Naive thymus-derived CD8-positive, alpha-beta T cell (primary cell): ENCODE results near the gene ITPRIPL2. TPM values are rescaled to one million over a fixed set of nuclear protein-coding genes. Genes with fewer than 3 reads are reported as not detected.

Experiments used
- ATAC-seq, 2 donors: fragments of 150-1000 bp; cut with Tn5 transposase in 1 of 2; sonication (Bioruptor Pico), chemical (Tn5 transposase) in 1 of 2; 1 replicate in 1 of 2; 2 replicates in 1 of 2; pipeline ENCODE4 v1.10.0; 2021; ENCODE audit warnings: mild to moderate bottlenecking in 2 of 2, moderate library complexity in 2 of 2
- POLR2A ChIA-PET: fragments of 350-600 bp; sonication (Branson Sonifier 250); formaldehyde crosslinking; loops from one replicate; lab custom pipeline; 2021; ENCODE audit warnings: antibody characterized with exemption; lab: Charles Lee
- DNase-seq, 10 donors: peaks; one replicate each; pipeline versions ENCODE4 v3.0.0 to v3.0.0-alpha.2; 2020 to 2022
- H3K27ac Mint-ChIP-seq, 10 donors: one replicate each; pipeline ENCODE4 v1.8.0; 2020 to 2022; ENCODE audit warnings: mild to moderate bottlenecking in 10 of 10, mixed read lengths in 10 of 10, moderate library complexity in 4 of 10, inconsistent platforms in 1 of 10
- H3K27me3 Mint-ChIP-seq, 5 donors: one replicate each; pipeline ENCODE4 v1.8.0; 2021 to 2022; ENCODE audit warnings: mixed read lengths in 5 of 5
- H3K36me3 Mint-ChIP-seq, 3 donors: one replicate each; pipeline ENCODE4 v1.8.0; 2020 to 2022; ENCODE audit warnings: mixed read lengths in 3 of 3, mild to moderate bottlenecking in 2 of 3, inconsistent platforms in 1 of 3
- H3K4me1 Mint-ChIP-seq, 4 donors: one replicate each; pipeline ENCODE4 v1.8.0; 2021 to 2022; ENCODE audit warnings: mixed read lengths in 4 of 4
- H3K4me3 Mint-ChIP-seq, 10 donors: one replicate each; pipeline ENCODE4 v1.8.0; 2020 to 2022; ENCODE audit warnings: mild to moderate bottlenecking in 10 of 10, mixed read lengths in 10 of 10, moderate library complexity in 6 of 10, inconsistent platforms in 1 of 10
- H3K9me3 Mint-ChIP-seq, 9 donors: one replicate each; pipeline ENCODE4 v1.8.0; 2020 to 2022; ENCODE audit warnings: mixed read lengths in 9 of 9, mild to moderate bottlenecking in 3 of 9, inconsistent platforms in 1 of 9, moderate library complexity in 1 of 9
- polyA plus RNA-seq, 3 donors: library from polyadenylated mRNA; unstranded; fragments of 300-500 nt; fragmentation: Illumina TruSeq; gene quantifications; one replicate each; pipeline ENCODE4 v1.2.3, GENCODE V29; 2021
- total RNA-seq, 8 experiments: library from RNA in 2 of 8; stranded (reverse) in 2 of 8; gene quantifications; one replicate each; pipeline ENCODE4 v1.2.3 and lab custom pipeline; 2021 to 2026

The ITPRIPL2 gene
- total and polyA plus RNA-seq, 5 experiments from 2014 or later = 0.13 to 0.23 (median 0.17) TPM; not detected in 1

DNA sequence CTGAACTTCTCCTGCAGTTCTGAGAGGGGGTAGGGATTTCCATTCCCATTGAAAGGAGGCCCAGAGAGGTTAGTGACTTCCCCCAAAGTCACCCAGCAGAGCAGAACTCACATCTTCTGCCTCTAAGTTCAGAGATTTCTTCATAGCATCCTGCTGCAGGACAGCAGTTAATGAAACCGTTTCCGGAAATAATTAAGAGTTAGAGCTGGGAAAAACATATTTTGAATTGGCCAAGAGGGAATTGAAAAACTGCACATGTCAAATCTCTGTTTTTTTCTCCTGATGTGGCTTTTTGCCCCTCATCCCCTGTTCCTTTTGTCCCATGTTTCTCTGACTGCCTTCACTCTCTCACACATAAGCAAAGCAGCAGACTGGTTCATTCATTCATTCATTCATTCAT, 26.6 kb downstream of the ITPRIPL2 start:
- POLR2A ChIA-PET = no interaction called here
- H3K36me3 Mint-ChIP-seq = no peaks in the 10 kb centered on the region
- ATAC-seq (no peak), DNase-seq (no peak)
- H3K9me3 Mint-ChIP-seq = no peaks in the 10 kb centered on the region
- no peak overlapping the region for H3K27ac Mint-ChIP-seq
- no peak overlapping the region for H3K4me3 Mint-ChIP-seq
- peaks cover 7 to 25% (median 13%) of the 10 kb centered on the region in 5 donors for H3K27me3 Mint-ChIP-seq
- no peaks in the 10 kb centered on the region for H3K4me1 Mint-ChIP-seq

DNA sequence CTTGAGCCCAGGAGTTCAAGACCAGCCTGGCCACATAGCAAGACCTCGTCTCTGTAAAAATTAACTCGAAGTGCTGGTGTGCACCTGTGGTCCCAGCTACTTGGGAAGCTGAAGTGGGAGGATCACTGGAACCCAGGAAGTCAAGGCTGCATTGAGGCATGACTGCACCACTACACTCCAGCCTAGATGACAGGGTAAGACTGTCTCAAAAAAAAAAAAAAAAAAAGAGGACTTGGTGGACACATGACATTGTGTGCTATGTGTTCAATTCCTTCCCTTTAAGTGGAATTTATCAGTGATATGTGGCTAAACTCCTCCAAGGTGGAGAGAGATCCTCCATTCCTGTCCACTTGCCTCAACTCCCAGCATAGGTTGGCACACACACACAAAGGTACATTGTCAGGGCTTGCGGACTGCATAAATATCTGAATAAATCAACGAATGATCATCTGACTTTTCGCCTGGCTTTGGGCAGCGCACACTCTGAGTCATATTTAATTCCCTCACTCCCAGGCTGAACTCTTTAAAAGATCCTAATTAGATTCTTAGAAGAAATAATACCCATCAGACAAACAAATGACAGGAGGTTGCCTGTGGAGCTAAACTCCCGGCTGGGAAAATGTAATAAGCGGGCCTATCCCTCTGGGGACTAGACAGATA, 29.3 kb downstream of the ITPRIPL2 start:
- peaks cover 10 to 25% (median 13%) of the 10 kb centered on the region in 5 donors for H3K27me3 Mint-ChIP-seq

GRCh38 chr16:19143599-19143956, 29.8 kb downstream of the ITPRIPL2 start:
- Mint-ChIP-seq H3K9me3 (peaks cover 0 to 14% (median 10%) of the 10 kb centered on the region in 9 donors), H3K36me3 (no peaks in the 10 kb centered on the region), H3K27ac (no peak overlapping the region), H3K27me3 (peaks cover 10 to 30% (median 14%) of the 10 kb centered on the region in 5 donors), H3K4me3 (no peak overlapping the region), H3K4me1 (no peaks in the 10 kb centered on the region)
- ATAC-seq (no peak), DNase-seq (no peak)
- POLR2A ChIA-PET = no interaction called here

More for the DNA sequence above, 29.3 kb downstream of the ITPRIPL2 start:
- POLR2A ChIA-PET = no interaction called here
- DNase-seq = no peak
- Mint-ChIP-seq H3K4me1 (no peaks in the 10 kb centered on the region), H3K4me3 (no peak overlapping the region), H3K36me3 (no peaks in the 10 kb centered on the region), H3K27ac (peak overlapping the region in 1 of 10 donors; percentile 31), H3K9me3 (peaks cover 0 to 10% (median 5%) of the 10 kb centered on the region in 9 donors)
- no peak for ATAC-seq

GRCh38 chr16:19145010-19145409, 31.2 kb downstream of the ITPRIPL2 start:
- Mint-ChIP-seq H3K36me3 (no peaks in the 10 kb centered on the region), H3K27ac (no peak overlapping the region), H3K4me1 (no peaks in the 10 kb centered on the region), H3K9me3 (peaks cover 0 to 20% (median 10%) of the 10 kb centered on the region in 9 donors), H3K4me3 (no peak overlapping the region), H3K27me3 (peaks cover 10 to 44% (median 19%) of the 10 kb centered on the region in 5 donors)
- POLR2A ChIA-PET = no interaction called here
- ATAC-seq (no peak), DNase-seq (no peak)

DNA sequence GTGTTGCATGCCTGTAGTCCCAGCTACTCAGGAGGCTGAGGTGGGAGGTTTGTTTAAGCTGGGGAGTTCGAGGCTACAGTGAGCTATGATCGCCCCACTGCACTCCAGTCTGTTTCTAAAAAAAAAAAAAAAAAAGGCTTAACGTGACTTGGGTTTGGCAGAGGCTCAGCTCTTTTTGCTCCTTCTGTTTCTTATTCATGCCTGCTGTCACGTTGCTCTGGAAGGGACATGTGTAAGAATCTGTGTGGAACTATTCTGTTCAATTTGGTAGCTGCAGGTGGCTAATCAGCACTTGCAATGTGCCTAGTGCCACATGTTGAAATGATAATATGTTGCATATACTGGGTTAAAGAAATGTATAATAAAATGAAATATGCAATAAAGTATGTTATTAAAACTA, 33.4 kb downstream of the ITPRIPL2 start:
- no peaks in the 10 kb centered on the region for H3K4me1 Mint-ChIP-seq
- H3K36me3 Mint-ChIP-seq = no peaks in the 10 kb centered on the region
- H3K27me3 Mint-ChIP-seq = peaks cover 12 to 50% (median 15%) of the 10 kb centered on the region in 5 donors
- ATAC-seq (no peak), DNase-seq (no peak)
- H3K27ac Mint-ChIP-seq = no peak overlapping the region
- POLR2A ChIA-PET = no interaction called here
- no peak overlapping the region for H3K4me3 Mint-ChIP-seq
- peaks cover 0 to 20% (median 10%) of the 10 kb centered on the region in 9 donors for H3K9me3 Mint-ChIP-seq

GRCh38 chr16:19147627-19148026, 33.9 kb downstream of the ITPRIPL2 start:
- no peak overlapping the region for H3K27ac Mint-ChIP-seq
- DNase-seq (no peak), ATAC-seq (no peak)
- no peak overlapping the region for H3K4me3 Mint-ChIP-seq
- POLR2A ChIA-PET = no interaction called here
- H3K36me3 Mint-ChIP-seq = no peaks in the 10 kb centered on the region
- H3K27me3 Mint-ChIP-seq = peaks cover 12 to 50% (median 17%) of the 10 kb centered on the region in 5 donors
- H3K4me1 Mint-ChIP-seq = no peaks in the 10 kb centered on the region
- H3K9me3 Mint-ChIP-seq = peaks cover 0 to 20% (median 10%) of the 10 kb centered on the region in 9 donors

DNA sequence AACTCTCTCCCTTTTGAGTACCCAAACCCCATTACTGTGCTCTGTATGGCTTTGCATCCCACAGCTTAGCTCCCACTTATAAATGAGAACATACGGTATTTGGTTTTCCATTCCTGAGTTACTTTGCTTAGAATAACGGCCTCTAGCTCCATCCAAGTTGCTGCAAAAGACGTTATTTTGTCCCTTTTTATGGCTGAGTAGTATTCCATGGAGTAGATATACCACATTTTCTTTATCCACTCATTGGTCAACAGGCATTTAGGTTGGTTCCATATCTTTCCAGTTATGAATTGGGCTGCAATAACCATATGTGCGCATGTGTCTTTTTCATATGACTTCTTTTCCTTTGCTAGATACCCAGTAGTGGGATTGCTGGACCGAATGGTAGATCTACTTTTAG, 34.4 kb downstream of the ITPRIPL2 start:
- peaks cover 0 to 20% (median 10%) of the 10 kb centered on the region in 9 donors for H3K9me3 Mint-ChIP-seq
- no peak for ATAC-seq

GRCh38 chr16:19151310-19151709, 37.5 kb downstream of the ITPRIPL2 start:
- H3K36me3 Mint-ChIP-seq = no peaks in the 10 kb centered on the region
- POLR2A ChIA-PET = no interaction called here
- peaks cover 0 to 2% (median 0%) of the 10 kb centered on the region in 4 donors for H3K4me1 Mint-ChIP-seq
- H3K27ac Mint-ChIP-seq = no peak overlapping the region
- H3K9me3 Mint-ChIP-seq = peaks cover 0 to 20% (median 10%) of the 10 kb centered on the region in 9 donors
- no peak overlapping the region for H3K4me3 Mint-ChIP-seq
- no peak for ATAC-seq
- peaks cover 7 to 38% (median 14%) of the 10 kb centered on the region in 5 donors for H3K27me3 Mint-ChIP-seq
- DNase-seq = no peak

More for the DNA sequence above, 34.4 kb downstream of the ITPRIPL2 start:
- Mint-ChIP-seq H3K27ac (no peak overlapping the region), H3K4me3 (no peak overlapping the region), H3K36me3 (no peaks in the 10 kb centered on the region), H3K4me1 (no peaks in the 10 kb centered on the region), H3K27me3 (peaks cover 10 to 50% (median 16%) of the 10 kb centered on the region in 5 donors)
- POLR2A ChIA-PET = no interaction called here
- DNase-seq = no peak

DNA sequence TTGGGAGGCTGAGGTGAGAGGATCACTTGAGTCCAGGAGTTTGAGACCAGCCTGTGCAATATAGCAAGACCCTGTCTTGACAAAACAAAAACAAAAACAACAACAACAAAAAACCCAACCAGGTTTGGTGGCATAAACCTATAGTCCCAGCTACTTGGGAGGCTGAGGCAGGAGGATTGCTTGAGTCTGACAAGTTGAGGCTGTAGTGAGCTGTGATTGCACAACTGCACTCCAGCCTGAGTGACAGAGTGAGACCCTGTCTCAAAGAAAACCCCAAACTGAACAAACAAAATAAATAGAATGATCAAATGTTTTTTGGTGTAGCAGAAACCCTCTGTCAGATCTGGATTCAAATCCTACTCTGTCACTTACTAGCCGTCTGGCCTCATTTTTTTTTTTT, 38.3 kb downstream of the ITPRIPL2 start:
- H3K36me3 Mint-ChIP-seq = no peaks in the 10 kb centered on the region
- peaks cover 4 to 38% (median 14%) of the 10 kb centered on the region in 5 donors for H3K27me3 Mint-ChIP-seq
- no peak overlapping the region for H3K4me3 Mint-ChIP-seq
- POLR2A ChIA-PET = no interaction called here
- no peak overlapping the region for H3K27ac Mint-ChIP-seq
- peaks cover 0 to 2% (median 0%) of the 10 kb centered on the region in 4 donors for H3K4me1 Mint-ChIP-seq
- ATAC-seq = no peak
- peaks cover 0 to 21% (median 9%) of the 10 kb centered on the region in 9 donors for H3K9me3 Mint-ChIP-seq
- no peak for DNase-seq

- H3K36me3 Mint-ChIP-seq = no peaks in the 10 kb centered on the region
- no peak for ATAC-seq
- no peak for DNase-seq
- H3K9me3 Mint-ChIP-seq = peaks cover 0 to 9% (median 4%) of the 10 kb centered on the region in 9 donors
- POLR2A ChIA-PET = no interaction called here
- H3K4me3 Mint-ChIP-seq = no peak overlapping the region
- peak overlapping the region in 1 of 10 donors; percentile 43 for H3K27ac Mint-ChIP-seq
- H3K4me1 Mint-ChIP-seq = peaks cover 0 to 2% (median 0%) of the 10 kb centered on the region in 4 donors
- H3K27me3 Mint-ChIP-seq = peaks cover 5 to 38% (median 9%) of the 10 kb centered on the region in 5 donors
Observed at GRCh38 chr16:19153876-19154275, 40.1 kb downstream of the ITPRIPL2 start.

DNA sequence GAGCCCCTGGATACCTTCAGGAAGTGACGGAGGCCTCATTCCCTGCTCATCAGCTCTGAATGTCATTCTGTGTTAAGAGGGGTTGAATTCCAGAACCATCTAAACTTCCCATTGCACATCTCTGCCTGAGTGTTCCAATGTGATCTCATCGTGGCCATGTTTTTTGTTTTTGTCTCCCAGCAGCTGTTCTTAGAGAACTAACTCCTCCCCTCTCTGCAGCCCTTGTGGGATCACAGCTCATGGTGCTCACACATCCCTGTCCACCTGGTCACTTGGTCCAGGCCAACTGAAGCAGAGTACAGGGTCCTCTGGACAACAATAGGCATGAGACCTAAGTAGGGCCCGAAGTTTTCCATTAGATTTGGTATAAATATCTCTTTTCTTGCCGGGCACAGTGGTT, 48.3 kb downstream of the ITPRIPL2 start:
- H3K4me3 Mint-ChIP-seq = no peak overlapping the region
- peaks cover 0 to 20% (median 5%) of the 10 kb centered on the region in 5 donors for H3K27me3 Mint-ChIP-seq
- peaks cover 0 to 16% (median 5%) of the 10 kb centered on the region in 9 donors for H3K9me3 Mint-ChIP-seq
- POLR2A ChIA-PET = no interaction called here
- H3K36me3 Mint-ChIP-seq = peaks cover 0 to 5% (median under 1%) of the 10 kb centered on the region in 3 donors
- DNase-seq (no peak), ATAC-seq (no peak)
- H3K4me1 Mint-ChIP-seq = no peaks in the 10 kb centered on the region
- H3K27ac Mint-ChIP-seq = no peak overlapping the region

- no peak for ATAC-seq
- H3K4me3 Mint-ChIP-seq = no peak overlapping the region
- POLR2A ChIA-PET = no interaction called here
- peaks cover 0 to 15% (median 5%) of the 10 kb centered on the region in 5 donors for H3K27me3 Mint-ChIP-seq
- no peaks in the 10 kb centered on the region for H3K4me1 Mint-ChIP-seq
- H3K9me3 Mint-ChIP-seq = peaks cover 0 to 16% (median 5%) of the 10 kb centered on the region in 9 donors
- no peak for DNase-seq
- H3K36me3 Mint-ChIP-seq = peaks cover 0 to 5% (median 2%) of the 10 kb centered on the region in 3 donors
- no peak overlapping the region for H3K27ac Mint-ChIP-seq
Observed at GRCh38 chr16:19163215-19163614, 49.5 kb downstream of the ITPRIPL2 start.

DNA sequence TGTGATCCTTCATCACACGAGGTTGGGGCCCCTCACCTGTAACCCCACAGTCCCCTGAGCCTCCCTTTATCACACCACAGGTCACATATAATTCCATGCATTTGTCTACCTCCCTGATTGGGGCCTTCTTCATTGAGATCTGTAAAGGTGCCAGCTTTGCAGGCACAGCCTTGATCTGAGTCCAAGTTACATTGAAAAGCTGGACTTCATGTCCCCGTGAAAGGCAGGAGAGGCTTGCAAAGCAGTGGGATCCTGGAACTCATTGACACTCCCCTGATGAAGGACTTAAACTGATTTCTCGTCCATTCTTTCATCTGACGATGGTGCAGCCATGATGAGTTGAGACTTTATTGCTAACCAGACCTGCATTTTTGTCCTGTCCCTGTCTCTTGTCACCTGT, 50.5 kb downstream of the ITPRIPL2 start:
- POLR2A ChIA-PET = no interaction called here
- Mint-ChIP-seq H3K9me3 (peaks cover 0 to 16% (median 5%) of the 10 kb centered on the region in 9 donors), H3K4me3 (no peak overlapping the region), H3K27ac (no peak overlapping the region), H3K36me3 (peaks cover 0 to 5% (median 2%) of the 10 kb centered on the region in 3 donors), H3K27me3 (peaks cover 0 to 13% (median 2%) of the 10 kb centered on the region in 5 donors), H3K4me1 (no peaks in the 10 kb centered on the region)
- no peak for ATAC-seq
- DNase-seq = no peak
